HEK293 (cell line): ENCODE measurements around the gene TMEM100.

Experiments used
- GLI2 ChIP-seq: fragments of 450-650 bp; formaldehyde crosslinking; IDR thresholded peaks from 2 replicates; pipeline ENCODE4; 2017; ENCODE audit warnings: missing biosample characterization, missing genetic modification characterization, low read depth, borderline replicate concordance
- MZF1 ChIP-seq: fragments of 450-650 bp; formaldehyde crosslinking; IDR thresholded peaks from 2 replicates; pipeline ENCODE4 v1.5.1; 2017; ENCODE audit warnings: missing biosample characterization, missing genetic modification characterization, borderline replicate concordance
- ZBTB7A ChIP-seq: fragments of 450-650 bp; formaldehyde crosslinking; IDR thresholded peaks from 2 replicates; pipeline ENCODE4 v1.5.1; 2016; ENCODE audit warnings: low read depth, missing biosample characterization, missing genetic modification characterization
- ZNF140 ChIP-seq: fragments of 450-650 bp; formaldehyde crosslinking; IDR thresholded peaks from 2 replicates; pipeline ENCODE4 v1.5.1; 2016; ENCODE audit warnings: missing biosample characterization, missing genetic modification characterization
- ZNF311 ChIP-seq: fragments of 450-650 bp; formaldehyde crosslinking; IDR thresholded peaks from 2 replicates; pipeline ENCODE4 v1.5.1; 2017; ENCODE audit warnings: missing biosample characterization, missing genetic modification characterization, borderline replicate concordance
- ZNF701 ChIP-seq: fragments of 450-650 bp; formaldehyde crosslinking; IDR thresholded peaks from 2 replicates; pipeline ENCODE4 v1.5.1; 2016; ENCODE audit warnings: missing biosample characterization, missing genetic modification characterization
- ZNF707 ChIP-seq: fragments of 450-650 bp; formaldehyde crosslinking; IDR thresholded peaks from 2 replicates; pipeline ENCODE4 v1.5.1; 2016; ENCODE audit warnings: missing biosample characterization, missing genetic modification characterization
- ZNF792 ChIP-seq: fragments of 450-650 bp; formaldehyde crosslinking; IDR thresholded peaks from 2 replicates; pipeline ENCODE4 v1.5.1; 2016; ENCODE audit warnings: missing biosample characterization, missing genetic modification characterization
- ZNF843 ChIP-seq: fragments of 450-650 bp; formaldehyde crosslinking; IDR thresholded peaks from 2 replicates; pipeline ENCODE4 v1.5.1; 2016; ENCODE audit warnings: missing biosample characterization, missing genetic modification characterization
- TF ChIP-seq, protein P1 (sequence below): fragments of 450-650 bp; formaldehyde crosslinking; IDR thresholded peaks from 2 replicates; pipeline ENCODE4 v1.5.1; 2016; ENCODE audit warnings: missing biosample characterization, missing genetic modification characterization

DNA sequence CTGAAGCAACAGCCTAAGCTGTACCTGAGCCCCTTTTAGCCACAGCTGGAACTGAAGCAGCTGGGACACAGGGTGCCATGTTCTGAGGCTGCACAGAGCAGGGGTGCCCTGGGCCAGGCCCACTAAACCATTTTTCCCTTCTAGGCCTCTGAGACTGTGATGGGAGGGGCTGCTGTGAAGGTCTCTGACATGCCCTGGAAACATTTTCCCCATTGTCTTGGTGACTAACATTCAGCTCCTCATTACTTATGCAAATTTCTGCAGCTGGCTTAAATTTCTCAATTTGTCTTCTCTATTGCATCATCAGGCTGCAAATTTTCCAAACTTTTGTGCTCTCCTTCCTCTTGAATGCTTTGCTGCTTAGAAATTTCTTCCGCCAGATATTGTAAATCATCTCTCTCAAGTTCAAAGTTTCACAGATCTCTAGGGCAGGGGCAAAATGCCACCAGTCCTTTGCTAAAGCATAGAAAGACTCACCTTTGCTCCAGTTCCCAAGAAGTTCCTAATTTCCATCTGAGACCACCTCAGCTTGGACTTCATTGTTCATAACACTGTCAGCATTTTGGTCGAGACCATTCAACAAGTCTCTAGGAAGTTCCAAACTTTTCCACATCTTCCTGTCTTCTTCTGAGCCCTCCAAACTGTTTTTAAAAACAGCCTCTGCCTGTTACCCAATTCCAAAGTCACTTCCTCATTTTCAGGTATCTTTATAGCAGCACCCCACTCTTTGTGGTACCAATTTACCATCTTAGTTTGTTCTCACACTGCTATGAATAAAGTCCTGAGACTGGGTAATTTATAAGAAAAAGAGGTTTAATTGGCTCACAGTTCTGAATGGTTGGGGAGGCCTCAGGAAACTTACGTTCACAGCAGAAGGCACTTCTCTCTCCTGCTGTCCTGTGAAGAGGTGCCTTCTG is 49.8 kb downstream of the TMEM100 start:
- TF ChIP-seq ZNF707 (tag by site-specific recombination) (no peak), ZNF701 (tag by site-specific recombination) (no peak), GLI2 (no peak), ZNF792 (no peak), ZNF140 (tag by site-specific recombination) (no peak), ZBTB7A (tag by site-specific recombination) (no peak), ZNF311 (tag by site-specific recombination) (no peak), ZNF843 (no peak), MZF1 (tag by site-specific recombination) (no peak)
- TF ChIP-seq, protein P1, sequence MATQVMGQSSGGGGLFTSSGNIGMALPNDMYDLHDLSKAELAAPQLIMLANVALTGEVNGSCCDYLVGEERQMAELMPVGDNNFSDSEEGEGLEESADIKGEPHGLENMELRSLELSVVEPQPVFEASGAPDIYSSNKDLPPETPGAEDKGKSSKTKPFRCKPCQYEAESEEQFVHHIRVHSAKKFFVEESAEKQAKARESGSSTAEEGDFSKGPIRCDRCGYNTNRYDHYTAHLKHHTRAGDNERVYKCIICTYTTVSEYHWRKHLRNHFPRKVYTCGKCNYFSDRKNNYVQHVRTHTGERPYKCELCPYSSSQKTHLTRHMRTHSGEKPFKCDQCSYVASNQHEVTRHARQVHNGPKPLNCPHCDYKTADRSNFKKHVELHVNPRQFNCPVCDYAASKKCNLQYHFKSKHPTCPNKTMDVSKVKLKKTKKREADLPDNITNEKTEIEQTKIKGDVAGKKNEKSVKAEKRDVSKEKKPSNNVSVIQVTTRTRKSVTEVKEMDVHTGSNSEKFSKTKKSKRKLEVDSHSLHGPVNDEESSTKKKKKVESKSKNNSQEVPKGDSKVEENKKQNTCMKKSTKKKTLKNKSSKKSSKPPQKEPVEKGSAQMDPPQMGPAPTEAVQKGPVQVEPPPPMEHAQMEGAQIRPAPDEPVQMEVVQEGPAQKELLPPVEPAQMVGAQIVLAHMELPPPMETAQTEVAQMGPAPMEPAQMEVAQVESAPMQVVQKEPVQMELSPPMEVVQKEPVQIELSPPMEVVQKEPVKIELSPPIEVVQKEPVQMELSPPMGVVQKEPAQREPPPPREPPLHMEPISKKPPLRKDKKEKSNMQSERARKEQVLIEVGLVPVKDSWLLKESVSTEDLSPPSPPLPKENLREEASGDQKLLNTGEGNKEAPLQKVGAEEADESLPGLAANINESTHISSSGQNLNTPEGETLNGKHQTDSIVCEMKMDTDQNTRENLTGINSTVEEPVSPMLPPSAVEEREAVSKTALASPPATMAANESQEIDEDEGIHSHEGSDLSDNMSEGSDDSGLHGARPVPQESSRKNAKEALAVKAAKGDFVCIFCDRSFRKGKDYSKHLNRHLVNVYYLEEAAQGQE (tag by site-specific recombination), result no peak
